Spleen (tissue), 7 donors: ENCODE data around the gene ZNF532.

ENCODE experiments used
- CTCF ChIP-seq, 11 experiments: fragments of 200-600 bp in 7 of 11; fragments of 450-650 bp in 4 of 11; sonication (generic) in 4 of 11; IDR thresholded peaks in 8 of 11; conservative IDR thresholded peaks in 3 of 11; 1 replicate in 7 of 11; 2 replicates in 4 of 11; pipeline versions ENCODE4 v1.4.0 to v1.8.0; 2016 to 2021; ENCODE audit warnings: antibody characterized with exemption in 11 of 11, inconsistent platforms in 4 of 11, mild to moderate bottlenecking in 1 of 11
- POLR2A ChIP-seq, 3 donors: fragments of 450-650 bp; IDR thresholded peaks; one replicate each; pipeline ENCODE4 v1.5.1; 2017; ENCODE audit warnings: antibody characterized with exemption in 3 of 3, mild to moderate bottlenecking in 1 of 3
- POLR2AphosphoS5 ChIP-seq, 3 donors: sonication (generic); formaldehyde crosslinking; IDR thresholded peaks; one replicate each; pipeline ENCODE4 v1.5.1; 2017; ENCODE audit warnings: antibody characterized with exemption in 3 of 3
- donor health status: DM: no; HTN: no; CAD: no; lungs with moderate emphysema.
- donor health status: DM: no; HTN: no; CAD: no.
- donor health status: DM: no; HTN: no; CAD: no.

- TF ChIP-seq CTCF (IDR thresholded peaks at IDR 0.05 in 8 of 11, conservative IDR thresholded peaks at IDR 0.05 in 3 of 11) = no peak
- no peak for TF ChIP-seq POLR2A (IDR thresholded peaks at IDR 0.05)
- TF ChIP-seq POLR2AphosphoS5 (IDR thresholded peaks at IDR 0.05) = no peak
Observed at GRCh38 chr18:58860747-58861231, 3.9 kb upstream of the ZNF532 start.
